Osteocyte (in vitro differentiated cells): Measurements from ENCODE around the gene SHROOM3. TPM values are rescaled to one million over a fixed set of nuclear protein-coding genes. Genes with fewer than 3 reads are reported as not detected.

Source experiments
- DNase-seq: peaks from one replicate; pipeline ENCODE4 v3.0.0; 2021; ENCODE audit warnings: mixed read lengths; ENCODE audit not compliant: unreplicated experiment; ENCODE audit errors: extremely low spot score
- H3K27ac Mint-ChIP-seq: one replicate; pipeline ENCODE4 v1.8.0; 2021; ENCODE audit warnings: mild to moderate bottlenecking, mixed read lengths; ENCODE audit not compliant: unreplicated experiment
- H3K27me3 Mint-ChIP-seq: one replicate; pipeline ENCODE4 v1.8.0; 2021; ENCODE audit warnings: mixed read lengths; ENCODE audit not compliant: unreplicated experiment
- H3K36me3 Mint-ChIP-seq: one replicate; pipeline ENCODE4 v1.8.0; 2021; ENCODE audit warnings: mixed read lengths; ENCODE audit not compliant: unreplicated experiment
- H3K4me1 Mint-ChIP-seq: one replicate; pipeline ENCODE4 v1.8.0; 2021; ENCODE audit warnings: mixed read lengths; ENCODE audit not compliant: unreplicated experiment
- H3K4me3 Mint-ChIP-seq: one replicate; pipeline ENCODE4 v1.8.0; 2021; ENCODE audit warnings: mild to moderate bottlenecking, moderate library complexity, mixed read lengths; ENCODE audit not compliant: unreplicated experiment
- H3K9me3 Mint-ChIP-seq: one replicate; pipeline ENCODE4 v1.8.0; 2021; ENCODE audit warnings: mixed read lengths; ENCODE audit not compliant: unreplicated experiment
- CTCF ChIP-seq: fragments of 200-600 bp; sonication (generic); IDR thresholded peaks from 2 replicates; pipeline ENCODE4 v1.5.0; 2021; ENCODE audit warnings: antibody characterized with exemption, mild to moderate bottlenecking, moderate library complexity
- total RNA-seq: library from RNA; stranded (reverse); gene quantifications from 2 replicates; pipeline ENCODE4 v1.2.1, GENCODE V29; 2021

The SHROOM3 gene
- total RNA-seq, 1 donor from 2014 or later, result 4.8 TPM

- no peak for DNase-seq
- H3K27me3 Mint-ChIP-seq, result no peaks in the 10 kb centered on the region
- peaks cover 6% of the 10 kb centered on the region for H3K9me3 Mint-ChIP-seq
- peaks cover 4% of the 10 kb centered on the region for H3K36me3 Mint-ChIP-seq
- no peak overlapping the region for H3K27ac Mint-ChIP-seq
- H3K4me1 Mint-ChIP-seq, result no peaks in the 10 kb centered on the region
- H3K4me3 Mint-ChIP-seq, result no peak overlapping the region
- TF ChIP-seq CTCF, result no peak
These were observed 54.1 kb downstream of the SHROOM3 start for GRCh38 chr4:76488888-76489685.

- Mint-ChIP-seq H3K27ac (no peak overlapping the region), H3K36me3 (peaks cover 4% of the 10 kb centered on the region), H3K27me3 (no peaks in the 10 kb centered on the region), H3K9me3 (peaks cover 6% of the 10 kb centered on the region), H3K4me1 (no peaks in the 10 kb centered on the region), H3K4me3 (no peak overlapping the region)
- TF ChIP-seq CTCF, result no peak
- no peak for DNase-seq
These were observed 54.7 kb downstream of the SHROOM3 start for GRCh38 chr4:76489686-76490161.

- H3K27me3 Mint-ChIP-seq, result no peaks in the 10 kb centered on the region
- no peak overlapping the region for H3K4me3 Mint-ChIP-seq
- DNase-seq, result no peak
- H3K9me3 Mint-ChIP-seq, result peaks cover 6% of the 10 kb centered on the region
- peaks cover 4% of the 10 kb centered on the region for H3K36me3 Mint-ChIP-seq
- TF ChIP-seq CTCF, result no peak
- no peaks in the 10 kb centered on the region for H3K4me1 Mint-ChIP-seq
- no peak overlapping the region for H3K27ac Mint-ChIP-seq
These were observed 57.0 kb downstream of the SHROOM3 start for GRCh38 chr4:76492055-76492454.

GRCh38 chr4:76494243-76494642, 59.2 kb downstream of the SHROOM3 start:
- H3K4me3 Mint-ChIP-seq, result no peak overlapping the region
- no peak overlapping the region for H3K27ac Mint-ChIP-seq
- H3K4me1 Mint-ChIP-seq, result peaks cover 10% of the 10 kb centered on the region
- peaks cover 5% of the 10 kb centered on the region for H3K9me3 Mint-ChIP-seq
- TF ChIP-seq CTCF, result no peak
- no peaks in the 10 kb centered on the region for H3K27me3 Mint-ChIP-seq
- H3K36me3 Mint-ChIP-seq, result peaks cover 2% of the 10 kb centered on the region
- DNase-seq, result no peak

- peaks cover 10% of the 10 kb centered on the region for H3K4me1 Mint-ChIP-seq
- no peaks in the 10 kb centered on the region for H3K27me3 Mint-ChIP-seq
- H3K36me3 Mint-ChIP-seq, result no peaks in the 10 kb centered on the region
- DNase-seq, result no peak
- no peak overlapping the region for H3K27ac Mint-ChIP-seq
- no peak overlapping the region for H3K4me3 Mint-ChIP-seq
- TF ChIP-seq CTCF, result no peak
- no peaks in the 10 kb centered on the region for H3K9me3 Mint-ChIP-seq
These were observed 60.0 kb downstream of the SHROOM3 start for GRCh38 chr4:76494871-76495590.
